ENCODE data around the gene FRMPD4.

Gene FRMPD4

GRCh38 chrX:12679522-12679921 lies 541.2 kb downstream of the FRMPD4 start:
- H3K27ac ChIP-seq = no peak overlapping the region
- ChIA-PET POLR2A (ENCODE audit: low non-redundant PET) (no interaction called here), CTCF (no interaction called here)
- TF ChIP-seq CTCF (conservative IDR thresholded peaks at IDR 0.05; ENCODE audit: low read depth) = no peak
- no peak for DNase-seq (ENCODE audit: low spot score)

- ChIA-PET CTCF (no interaction called here), POLR2A (ENCODE audit: low non-redundant PET) (no interaction called here)
- DNase-seq (ENCODE audit: low spot score) = no peak
These were observed 542.8 kb downstream of the FRMPD4 start for GRCh38 chrX:12681047-12681446.

GRCh38 chrX:12685541-12685940 lies 547.3 kb downstream of the FRMPD4 start:
- TF ChIP-seq CTCF (conservative IDR thresholded peaks at IDR 0.05; ENCODE audit: low read depth) = no peak
- CTCF ChIA-PET = interaction anchor here (1.1 kb wide), 1 partner anchor 16 kb away, joined by 3 read pairs; no protein-coding TSS in a partner anchor
- POLR2A ChIA-PET (ENCODE audit: low non-redundant PET) = no interaction called here
- H3K27ac ChIP-seq = no peak overlapping the region
- no peak for DNase-seq (ENCODE audit: low spot score)

More at GRCh38 chrX:12681047-12681446, 542.8 kb downstream of the FRMPD4 start:
- H3K27ac ChIP-seq = no peak overlapping the region
- no peak for TF ChIP-seq CTCF (conservative IDR thresholded peaks at IDR 0.05; ENCODE audit: low read depth)

- TF ChIP-seq CTCF (conservative IDR thresholded peaks at IDR 0.05; ENCODE audit: low read depth) = no peak
- DNase-seq (ENCODE audit: low spot score) = no peak
- ChIA-PET POLR2A (ENCODE audit: low non-redundant PET) (no interaction called here), CTCF (interaction anchor here (1.1 kb wide), 1 partner anchor 17 kb away, joined by 3 read pairs; no protein-coding TSS in a partner anchor)
- H3K27ac ChIP-seq = no peak overlapping the region
These were observed 548.1 kb downstream of the FRMPD4 start for GRCh38 chrX:12686331-12686730.

- DNase-seq (ENCODE audit: low spot score) = no peak
- no peak overlapping the region for H3K27ac ChIP-seq
- ChIA-PET POLR2A (ENCODE audit: low non-redundant PET) (no interaction called here), CTCF (no interaction called here)
- TF ChIP-seq CTCF (conservative IDR thresholded peaks at IDR 0.05; ENCODE audit: low read depth) = no peak
These were observed 552.4 kb downstream of the FRMPD4 start for GRCh38 chrX:12690646-12691045.

GRCh38 chrX:12693754-12694153 lies 555.5 kb downstream of the FRMPD4 start:
- TF ChIP-seq CTCF (conservative IDR thresholded peaks at IDR 0.05; ENCODE audit: low read depth) = no peak
- POLR2A ChIA-PET (ENCODE audit: low non-redundant PET) = no interaction called here
- no peak overlapping the region for H3K27ac ChIP-seq
- DNase-seq (ENCODE audit: low spot score) = no peak
- CTCF ChIA-PET = no interaction called here

- POLR2A ChIA-PET (ENCODE audit: low non-redundant PET) = no interaction called here
- no peak for DNase-seq (ENCODE audit: low spot score)
- no peak for TF ChIP-seq CTCF (conservative IDR thresholded peaks at IDR 0.05; ENCODE audit: low read depth)
- H3K27ac ChIP-seq = no peak overlapping the region
- CTCF ChIA-PET = no interaction called here
These were observed 562.5 kb downstream of the FRMPD4 start for GRCh38 chrX:12700745-12701144.

Measured in RWPE1 (cell line).